ENCODE data around the gene TMEM178B. TPM values are rescaled to one million over a fixed set of nuclear protein-coding genes. Genes with fewer than 3 reads are reported as not detected.

Gene TMEM178B
- total and polyA plus RNA-seq, 9 of the 15 experiments (the other 6 are each of a cell fraction or from before 2014, with no cell fraction given), result under 0.01 to 0.03 (median 0.01) TPM; not detected in 5

GRCh38 chr7:141123522-141123921 is 49.7 kb downstream of the TMEM178B start (continued):
- no peak for TF ChIP-seq TFE3 (CRISPR knock-in tag; IDR thresholded peaks at IDR 0.05)
- no peak for TF ChIP-seq STAG1 (CRISPR knock-in tag; IDR thresholded peaks at IDR 0.05; ENCODE audit: borderline replicate concordance)
- TF ChIP-seq TCFL5 (CRISPR knock-in tag; conservative IDR thresholded peaks at IDR 0.05), result no peak
- no peak for TF ChIP-seq ZNF140 (CRISPR knock-in tag; IDR thresholded peaks at IDR 0.05)
- no peak for TF ChIP-seq LCOR (CRISPR knock-in tag; IDR thresholded peaks at IDR 0.05)

- intact Hi-C loops (cut with micrococcal nuclease), result no loop called here
- FAIRE-seq (no peak), ATAC-seq (no peak), DNase-seq (ENCODE audit: extremely low read depth in 1 of 4, low spot score in 3 of 4) (no peak)
- CTCF ChIA-PET (ENCODE audit: low intra/inter-chr PET ratio), result no interaction called here
- Histone ChIP-seq H3K9ac (ENCODE audit: insufficient read depth in 1 of 2, low read depth in 2 of 2, low read length in 2 of 2) (no peak overlapping the region), H2AFZ (ENCODE audit: low read depth, low read length) (no peak overlapping the region), H3K9me1 (ENCODE audit: control insufficient read depth, insufficient read depth, low read length) (no peaks in the 10 kb centered on the region), H3K4me1 (replicated peaks in 1 of 2; ENCODE audit: control insufficient read depth in 2 of 2, insufficient read depth in 2 of 2, low read length in 2 of 2) (no peaks in the 10 kb centered on the region), H3K36me3 (ENCODE audit: control insufficient read depth, insufficient read depth, low read length) (no peaks in the 10 kb centered on the region), H3K4me2 (ENCODE audit: insufficient read depth, low read length) (no peak overlapping the region), H3K4me3 (no peak overlapping the region), H3K79me2 (ENCODE audit: control insufficient read depth, insufficient read depth, low read length) (no peaks in the 10 kb centered on the region), H3K27me3 (ENCODE audit: control insufficient read depth in 2 of 2, insufficient read depth in 2 of 2, low read length in 2 of 2) (no peaks in the 10 kb centered on the region), H3K27ac (ENCODE audit: extremely low read depth, low read depth, low read length) (no peak overlapping the region), H3K9me3 (replicated peaks; ENCODE audit: control insufficient read depth, insufficient read depth, low read depth, low read length) (no peaks in the 10 kb centered on the region), H4K20me1 (replicated peaks; ENCODE audit: control insufficient read depth, insufficient read depth, low read length) (no peaks in the 10 kb centered on the region)
- no TSS peak for BruUV-seq (replicated peaks)
- POLR2A ChIA-PET, result interaction anchor here (1.1 kb wide), 1 partner anchor 41 kb away, joined by 5 read pairs; no protein-coding TSS in a partner anchor
- 0% methylated on average over 5 of the region's 5 CpGs for WGBS (ENCODE audit: insufficient coverage, low coverage, missing lambda C conversion rate)
- TF ChIP-seq CBX8 (IDR thresholded peaks at IDR 0.05; ENCODE audit: borderline replicate concordance, extremely low read depth, low read depth, low read length, poor library complexity, severe bottlenecking) (no peak), HIVEP1 (CRISPR knock-in tag; IDR thresholded peaks at IDR 0.05) (no peak), CBX3 (IDR thresholded peaks at IDR 0.05; ENCODE audit: borderline replicate concordance in 1 of 2, low read length in 2 of 2) (no peak), CTCFL (IDR thresholded peaks at IDR 0.05; ENCODE audit: borderline replicate concordance, insufficient read depth, low read depth, low read length, poor library complexity, severe bottlenecking) (no peak), NCOR1 (IDR thresholded peaks at IDR 0.05) (no peak), ZNF780A (CRISPR knock-in tag; IDR thresholded peaks at IDR 0.05) (no peak), NR2C1 (IDR thresholded peaks at IDR 0.05) (no peak), NR2C1 (tag; IDR thresholded peaks at IDR 0.05) (no peak), ZSCAN29 (IDR thresholded peaks at IDR 0.05) (no peak), EP400 (IDR thresholded peaks at IDR 0.05) (no peak), RBBP5 (IDR thresholded peaks at IDR 0.05; ENCODE audit: borderline replicate concordance, insufficient read depth, low read length, poor library complexity, severe bottlenecking) (no peak), CEBPB (tag; IDR thresholded peaks at IDR 0.05) (no peak), CREM (IDR thresholded peaks at IDR 0.05; ENCODE audit: low read depth) (no peak), MTF1 (CRISPR knock-in tag; IDR thresholded peaks at IDR 0.05; ENCODE audit: borderline replicate concordance) (no peak), ZNF76 (CRISPR knock-in tag; IDR thresholded peaks at IDR 0.05; ENCODE audit: borderline replicate concordance) (no peak)
- in situ Hi-C loops (cut with MboI), result no loop called here
Measured at GRCh38 chr7:141126107-141126506, 52.2 kb downstream of the TMEM178B start.
